ENCODE results near the gene MCRS1. TPM values are rescaled to one million over a fixed set of nuclear protein-coding genes. Genes with fewer than 3 reads are reported as not detected.

MCRS1 gene
- total and polyA plus RNA-seq, 4 donors: 20.0 to 33.1 (median 26.1) TPM

DNA sequence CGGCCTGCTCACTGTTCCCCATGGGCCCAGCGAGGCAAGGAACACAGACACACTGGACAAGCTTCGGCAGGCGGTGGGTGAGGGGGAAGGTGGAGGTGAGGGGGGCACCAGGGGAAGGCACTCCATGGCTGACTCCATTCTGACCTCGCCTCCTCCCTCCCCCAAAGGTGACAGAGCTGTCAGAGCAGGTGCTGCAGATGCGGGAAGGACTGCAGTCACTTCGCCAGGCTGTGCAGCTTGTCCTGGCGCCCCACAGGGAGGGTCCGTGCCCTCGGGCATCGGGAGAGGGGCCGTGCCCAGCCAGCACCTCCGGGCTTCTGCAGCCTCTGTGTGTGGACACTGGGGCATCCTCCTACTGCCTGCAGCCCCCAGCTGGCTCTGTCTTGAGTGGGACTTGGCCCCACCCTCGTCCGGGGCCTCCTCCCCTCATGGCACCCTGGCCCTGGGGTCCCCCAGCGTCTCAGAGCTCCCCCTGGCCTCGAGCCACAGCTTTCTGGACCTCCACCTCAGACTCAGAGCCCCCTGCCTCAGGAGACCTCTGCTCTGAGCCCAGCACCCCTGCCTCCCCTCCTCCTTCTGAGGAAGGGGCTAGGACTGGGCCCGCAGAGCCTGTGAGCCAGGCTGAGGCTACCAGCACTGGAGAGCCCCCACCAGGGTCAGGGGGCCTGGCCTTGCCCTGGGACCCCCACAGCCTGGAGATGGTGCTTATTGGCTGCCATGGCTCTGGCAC lies 10.6 kb downstream of the MCRS1 start:
- no peak for DNase-seq (ENCODE audit: low spot score)
- Histone ChIP-seq H3K9me3 (ENCODE audit: control insufficient read depth in 4 of 4, low read length in 3 of 4) (no peaks in the 10 kb centered on the region), H3K4me1 (ENCODE audit: control insufficient read depth in 4 of 4, insufficient read depth in 4 of 4, low read length in 3 of 4) (peaks cover 0 to 25% (median 11%) of the 10 kb centered on the region in 4 donors), H3K27ac (ENCODE audit: low read depth in 1 of 2, low read length in 2 of 2) (no peak overlapping the region), H3K36me3 (ENCODE audit: control insufficient read depth in 4 of 4, insufficient read depth in 3 of 4, low read depth in 1 of 4, low read length in 3 of 4) (peaks cover 13 to 44% (median 29%) of the 10 kb centered on the region in 4 donors), H3K27me3 (ENCODE audit: control insufficient read depth in 4 of 4, insufficient read depth in 4 of 4, low read length in 3 of 4) (no peaks in the 10 kb centered on the region), H3K9ac (ENCODE audit: low read depth in 1 of 2, low read length in 2 of 2) (no peak overlapping the region), H3K4me3 (ENCODE audit: low read depth in 1 of 3, low read length in 3 of 3) (no peak overlapping the region)
- TF ChIP-seq JUND (IDR thresholded peaks at IDR 0.05): no peak
- 94% methylated on average over 18 of the region's 18 CpGs for WGBS

DNA sequence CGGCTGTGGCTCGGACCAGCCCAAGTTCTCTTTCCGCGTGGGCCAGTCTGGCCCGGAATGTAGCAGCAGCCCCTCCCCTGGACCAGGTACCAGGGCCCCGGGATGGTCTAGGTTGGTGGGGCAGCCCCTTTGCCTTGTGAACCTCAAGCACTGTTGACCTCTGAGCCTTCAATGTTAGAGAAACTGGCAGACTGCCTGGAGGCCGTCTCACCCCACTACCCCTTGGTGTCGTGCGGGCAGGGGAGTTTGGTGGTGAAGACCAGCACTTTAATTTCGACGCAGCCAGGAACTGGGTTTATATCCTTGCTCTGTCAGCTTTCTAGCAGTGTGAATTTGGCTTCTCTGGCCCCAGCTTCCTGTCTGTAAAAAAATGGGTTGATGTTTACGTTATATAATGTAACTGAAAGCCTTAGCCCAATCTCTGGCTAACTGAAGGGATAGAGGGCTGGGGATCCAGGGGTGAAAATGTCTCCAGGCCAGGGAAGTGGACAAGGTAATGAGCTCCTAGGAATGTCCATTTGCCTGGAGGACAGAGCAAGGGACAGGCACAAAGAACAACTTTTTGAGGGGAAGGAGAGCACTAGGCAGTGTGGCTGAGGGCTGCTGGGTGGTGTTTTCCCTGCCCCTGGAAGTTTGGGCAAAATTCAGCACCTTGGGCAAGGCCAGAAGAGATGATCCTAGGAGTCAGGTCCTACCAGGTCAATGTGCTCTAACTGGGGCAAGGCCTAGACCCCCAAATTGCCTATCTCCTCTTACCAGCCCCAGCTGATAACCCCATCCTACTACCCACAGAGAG lies 11.4 kb downstream of the MCRS1 start:
- 71% methylated on average over 12 of the region's 12 CpGs for WGBS
- Histone ChIP-seq H3K27ac (ENCODE audit: low read depth in 1 of 2, low read length in 2 of 2) (no peak overlapping the region), H3K9ac (ENCODE audit: low read depth in 1 of 2, low read length in 2 of 2) (no peak overlapping the region), H3K36me3 (ENCODE audit: control insufficient read depth in 4 of 4, insufficient read depth in 3 of 4, low read depth in 1 of 4, low read length in 3 of 4) (peaks cover 13 to 37% (median 25%) of the 10 kb centered on the region in 4 donors), H3K4me1 (ENCODE audit: control insufficient read depth in 4 of 4, insufficient read depth in 4 of 4, low read length in 3 of 4) (peaks cover 2 to 33% (median 17%) of the 10 kb centered on the region in 4 donors), H3K4me3 (ENCODE audit: low read depth in 1 of 3, low read length in 3 of 3) (no peak overlapping the region), H3K27me3 (ENCODE audit: control insufficient read depth in 4 of 4, insufficient read depth in 4 of 4, low read length in 3 of 4) (no peaks in the 10 kb centered on the region), H3K9me3 (ENCODE audit: control insufficient read depth in 4 of 4, low read length in 3 of 4) (no peaks in the 10 kb centered on the region)
- DNase-seq (ENCODE audit: low spot score): no peak
- TF ChIP-seq, protein P1, sequence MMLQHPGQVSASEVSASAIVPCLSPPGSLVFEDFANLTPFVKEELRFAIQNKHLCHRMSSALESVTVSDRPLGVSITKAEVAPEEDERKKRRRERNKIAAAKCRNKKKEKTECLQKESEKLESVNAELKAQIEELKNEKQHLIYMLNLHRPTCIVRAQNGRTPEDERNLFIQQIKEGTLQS (IDR thresholded peaks at IDR 0.05): no peak
- TF ChIP-seq RAD21 (IDR thresholded peaks at IDR 0.05) (no peak), NR2F2 (IDR thresholded peaks at IDR 0.05) (no peak), SP1 (IDR thresholded peaks at IDR 0.05) (no peak), FOXA1 (IDR thresholded peaks at IDR 0.05) (no peak), HNF4G (IDR thresholded peaks at IDR 0.05) (no peak), GABPA (IDR thresholded peaks at IDR 0.05 in 1 of 2, conservative IDR thresholded peaks at IDR 0.05 in 1 of 2) (no peak), TAF1 (conservative IDR thresholded peaks at IDR 0.05) (no peak)
- TF ChIP-seq, protein P2, sequence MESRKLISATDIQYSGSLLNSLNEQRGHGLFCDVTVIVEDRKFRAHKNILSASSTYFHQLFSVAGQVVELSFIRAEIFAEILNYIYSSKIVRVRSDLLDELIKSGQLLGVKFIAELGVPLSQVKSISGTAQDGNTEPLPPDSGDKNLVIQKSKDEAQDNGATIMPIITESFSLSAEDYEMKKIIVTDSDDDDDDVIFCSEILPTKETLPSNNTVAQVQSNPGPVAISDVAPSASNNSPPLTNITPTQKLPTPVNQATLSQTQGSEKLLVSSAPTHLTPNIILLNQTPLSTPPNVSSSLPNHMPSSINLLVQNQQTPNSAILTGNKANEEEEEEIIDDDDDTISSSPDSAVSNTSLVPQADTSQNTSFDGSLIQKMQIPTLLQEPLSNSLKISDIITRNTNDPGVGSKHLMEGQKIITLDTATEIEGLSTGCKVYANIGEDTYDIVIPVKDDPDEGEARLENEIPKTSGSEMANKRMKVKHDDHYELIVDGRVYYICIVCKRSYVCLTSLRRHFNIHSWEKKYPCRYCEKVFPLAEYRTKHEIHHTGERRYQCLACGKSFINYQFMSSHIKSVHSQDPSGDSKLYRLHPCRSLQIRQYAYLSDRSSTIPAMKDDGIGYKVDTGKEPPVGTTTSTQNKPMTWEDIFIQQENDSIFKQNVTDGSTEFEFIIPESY (IDR thresholded peaks at IDR 0.05): no peak
- TF ChIP-seq, protein P3, sequence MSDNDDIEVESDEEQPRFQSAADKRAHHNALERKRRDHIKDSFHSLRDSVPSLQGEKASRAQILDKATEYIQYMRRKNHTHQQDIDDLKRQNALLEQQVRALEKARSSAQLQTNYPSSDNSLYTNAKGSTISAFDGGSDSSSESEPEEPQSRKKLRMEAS (IDR thresholded peaks at IDR 0.05): no peak
- TF ChIP-seq, protein P4, sequence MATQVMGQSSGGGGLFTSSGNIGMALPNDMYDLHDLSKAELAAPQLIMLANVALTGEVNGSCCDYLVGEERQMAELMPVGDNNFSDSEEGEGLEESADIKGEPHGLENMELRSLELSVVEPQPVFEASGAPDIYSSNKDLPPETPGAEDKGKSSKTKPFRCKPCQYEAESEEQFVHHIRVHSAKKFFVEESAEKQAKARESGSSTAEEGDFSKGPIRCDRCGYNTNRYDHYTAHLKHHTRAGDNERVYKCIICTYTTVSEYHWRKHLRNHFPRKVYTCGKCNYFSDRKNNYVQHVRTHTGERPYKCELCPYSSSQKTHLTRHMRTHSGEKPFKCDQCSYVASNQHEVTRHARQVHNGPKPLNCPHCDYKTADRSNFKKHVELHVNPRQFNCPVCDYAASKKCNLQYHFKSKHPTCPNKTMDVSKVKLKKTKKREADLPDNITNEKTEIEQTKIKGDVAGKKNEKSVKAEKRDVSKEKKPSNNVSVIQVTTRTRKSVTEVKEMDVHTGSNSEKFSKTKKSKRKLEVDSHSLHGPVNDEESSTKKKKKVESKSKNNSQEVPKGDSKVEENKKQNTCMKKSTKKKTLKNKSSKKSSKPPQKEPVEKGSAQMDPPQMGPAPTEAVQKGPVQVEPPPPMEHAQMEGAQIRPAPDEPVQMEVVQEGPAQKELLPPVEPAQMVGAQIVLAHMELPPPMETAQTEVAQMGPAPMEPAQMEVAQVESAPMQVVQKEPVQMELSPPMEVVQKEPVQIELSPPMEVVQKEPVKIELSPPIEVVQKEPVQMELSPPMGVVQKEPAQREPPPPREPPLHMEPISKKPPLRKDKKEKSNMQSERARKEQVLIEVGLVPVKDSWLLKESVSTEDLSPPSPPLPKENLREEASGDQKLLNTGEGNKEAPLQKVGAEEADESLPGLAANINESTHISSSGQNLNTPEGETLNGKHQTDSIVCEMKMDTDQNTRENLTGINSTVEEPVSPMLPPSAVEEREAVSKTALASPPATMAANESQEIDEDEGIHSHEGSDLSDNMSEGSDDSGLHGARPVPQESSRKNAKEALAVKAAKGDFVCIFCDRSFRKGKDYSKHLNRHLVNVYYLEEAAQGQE (IDR thresholded peaks at IDR 0.05): no peak
- TF ChIP-seq, protein P5, sequence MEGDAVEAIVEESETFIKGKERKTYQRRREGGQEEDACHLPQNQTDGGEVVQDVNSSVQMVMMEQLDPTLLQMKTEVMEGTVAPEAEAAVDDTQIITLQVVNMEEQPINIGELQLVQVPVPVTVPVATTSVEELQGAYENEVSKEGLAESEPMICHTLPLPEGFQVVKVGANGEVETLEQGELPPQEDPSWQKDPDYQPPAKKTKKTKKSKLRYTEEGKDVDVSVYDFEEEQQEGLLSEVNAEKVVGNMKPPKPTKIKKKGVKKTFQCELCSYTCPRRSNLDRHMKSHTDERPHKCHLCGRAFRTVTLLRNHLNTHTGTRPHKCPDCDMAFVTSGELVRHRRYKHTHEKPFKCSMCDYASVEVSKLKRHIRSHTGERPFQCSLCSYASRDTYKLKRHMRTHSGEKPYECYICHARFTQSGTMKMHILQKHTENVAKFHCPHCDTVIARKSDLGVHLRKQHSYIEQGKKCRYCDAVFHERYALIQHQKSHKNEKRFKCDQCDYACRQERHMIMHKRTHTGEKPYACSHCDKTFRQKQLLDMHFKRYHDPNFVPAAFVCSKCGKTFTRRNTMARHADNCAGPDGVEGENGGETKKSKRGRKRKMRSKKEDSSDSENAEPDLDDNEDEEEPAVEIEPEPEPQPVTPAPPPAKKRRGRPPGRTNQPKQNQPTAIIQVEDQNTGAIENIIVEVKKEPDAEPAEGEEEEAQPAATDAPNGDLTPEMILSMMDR (IDR thresholded peaks at IDR 0.05; ENCODE audit: low read depth, low read length, missing input control): no peak
